OCI-M1 (cell line): ENCODE data around the gene BPIFA2.
"Not testable (repeated sequence)": the region's sequence is repeated elsewhere in the genome, so short reads cannot be mapped to it uniquely, and the experiment has no call there.

Experiments used
- DNase-seq: peaks from one replicate; lab custom pipeline; 2025; lab: John Stamatoyannopoulos, UW

Gene BPIFA2, protein sequence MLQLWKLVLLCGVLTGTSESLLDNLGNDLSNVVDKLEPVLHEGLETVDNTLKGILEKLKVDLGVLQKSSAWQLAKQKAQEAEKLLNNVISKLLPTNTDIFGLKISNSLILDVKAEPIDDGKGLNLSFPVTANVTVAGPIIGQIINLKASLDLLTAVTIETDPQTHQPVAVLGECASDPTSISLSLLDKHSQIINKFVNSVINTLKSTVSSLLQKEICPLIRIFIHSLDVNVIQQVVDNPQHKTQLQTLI

DNA sequence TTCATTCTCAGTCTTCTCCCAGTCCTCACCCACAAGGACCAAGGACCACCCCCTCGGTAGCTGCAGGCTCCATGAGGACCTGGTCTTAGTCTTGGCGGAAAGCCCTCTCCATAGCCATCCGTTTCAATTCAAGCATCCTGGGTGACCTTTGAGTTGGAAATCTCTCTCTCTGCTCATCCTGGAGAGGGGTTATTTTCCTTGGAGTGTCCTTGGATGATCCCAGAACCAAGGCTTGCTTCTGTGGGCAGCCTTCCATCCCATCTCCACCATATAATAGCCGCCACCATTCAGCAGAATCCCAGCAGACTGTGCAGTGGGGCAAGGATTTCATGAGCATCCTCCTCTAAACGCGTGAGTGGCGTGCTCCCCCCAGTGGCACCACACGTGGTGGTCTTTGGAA is at the start of gene BPIFA2:
Gene BPIFA2 (plus strand): TSS at position 301 of the 400 bp plus-strand sequence. CDS start 987 bp downstream, outside the sequence.
- DNase-seq = no peak

DNA sequence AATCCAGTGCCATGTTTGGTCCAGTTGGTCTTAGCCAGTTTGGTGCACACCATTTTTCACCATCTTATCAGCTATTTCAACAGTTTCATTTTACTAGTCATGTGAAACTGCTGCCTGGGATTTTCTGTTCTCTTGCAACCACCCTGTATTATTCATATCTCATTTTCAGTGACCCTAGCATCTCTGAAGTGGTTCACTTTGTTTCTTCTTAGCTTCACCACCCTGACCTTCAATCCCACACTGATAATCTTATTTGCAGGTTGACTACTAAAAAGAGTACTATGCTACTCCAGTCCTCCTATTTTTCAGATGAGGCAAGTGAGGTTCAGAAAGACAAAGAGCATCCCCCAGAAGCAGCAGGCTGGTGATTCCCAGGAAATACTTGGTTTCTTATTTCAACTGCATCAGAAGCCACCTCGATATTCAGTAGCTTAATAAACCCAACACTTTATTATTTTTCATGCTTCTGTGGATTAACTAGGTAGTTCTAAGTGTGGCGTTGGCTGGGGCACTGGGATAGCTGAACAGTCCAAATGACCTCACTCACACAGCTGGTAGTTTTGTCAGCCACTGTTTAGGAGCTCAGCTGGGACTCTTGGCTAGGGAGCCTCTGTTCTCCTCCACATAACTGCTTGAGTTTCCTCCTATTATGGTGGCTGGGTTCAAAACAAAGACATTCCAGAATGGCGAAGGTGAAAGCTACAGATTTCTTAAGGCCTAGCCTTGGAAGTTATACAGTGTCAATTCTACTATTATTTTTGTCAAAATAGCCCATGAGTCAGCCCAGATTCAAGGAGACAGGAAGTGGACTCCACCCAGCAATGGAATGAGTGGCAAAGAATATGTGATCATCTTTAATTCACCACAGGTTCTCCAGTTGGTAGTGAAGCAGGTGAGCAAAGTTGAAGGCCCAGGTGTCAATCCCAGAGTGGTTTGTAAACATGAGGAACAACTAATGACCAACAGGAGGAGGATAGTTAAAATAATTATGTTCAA is 47.9 kb upstream of the BPIFA2 start:
- DNase-seq = no peak

DNA sequence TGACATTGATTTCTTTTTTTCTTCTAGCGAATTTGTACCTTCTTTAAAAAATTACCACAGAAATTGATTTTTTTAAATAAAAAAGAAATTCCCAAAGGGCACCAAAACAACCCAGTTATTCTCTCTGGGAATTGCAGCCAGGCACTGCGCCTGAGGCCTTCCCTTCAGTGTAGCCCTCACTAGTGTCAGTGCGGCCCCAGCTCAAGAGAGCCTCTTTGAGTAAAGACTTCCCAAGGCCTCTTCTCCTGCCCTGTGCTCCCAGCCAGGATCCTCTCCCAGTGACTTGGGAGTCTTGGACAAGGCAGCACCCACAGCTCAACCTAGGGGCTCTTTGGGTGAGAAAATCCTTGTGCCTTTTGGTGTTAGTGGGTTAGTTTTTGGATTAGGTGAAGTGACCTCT is 47.0 kb upstream of the BPIFA2 start:
- no peak for DNase-seq

DNA sequence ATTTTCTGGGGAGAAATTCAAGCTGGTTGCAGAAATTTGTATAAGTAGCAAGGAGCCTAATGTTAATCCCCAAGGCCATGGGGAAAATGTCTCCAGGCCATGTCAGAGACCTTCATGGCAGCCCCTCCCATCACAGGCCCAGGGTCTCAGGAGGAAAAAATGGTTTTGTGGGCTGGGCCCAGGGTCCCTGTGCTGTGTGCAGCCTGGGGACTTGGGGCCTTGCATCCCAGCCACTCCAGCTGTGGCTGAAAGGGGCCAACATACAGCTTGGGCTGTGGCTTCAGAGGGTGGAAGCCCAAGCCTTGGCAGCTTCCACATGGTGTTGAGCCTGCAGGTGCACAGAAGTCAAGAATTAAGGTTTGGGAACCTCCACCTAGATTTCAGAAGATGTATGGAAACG is 45.7 kb upstream of the BPIFA2 start:
- not testable (repeated sequence) for DNase-seq

DNA sequence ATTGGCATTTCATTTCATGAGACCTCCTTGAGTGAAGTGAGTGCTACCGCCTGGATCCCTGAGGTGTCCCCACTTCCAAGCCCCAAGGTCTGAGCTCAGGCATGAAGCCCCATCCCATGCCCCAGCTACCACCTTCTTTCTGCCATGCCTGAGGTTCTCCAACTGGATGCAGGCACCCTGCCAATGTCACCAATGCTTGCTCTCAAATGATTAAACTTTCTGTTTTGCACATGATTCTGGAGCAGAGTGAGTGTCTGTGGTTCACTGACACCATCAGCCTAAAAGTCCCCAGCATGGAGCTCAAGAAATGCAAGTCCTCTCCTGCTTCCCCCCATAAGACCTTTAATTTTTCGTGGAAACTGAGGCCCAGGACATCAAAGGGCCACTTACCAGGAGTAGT is 43.7 kb upstream of the BPIFA2 start:
- DNase-seq = no peak

DNA sequence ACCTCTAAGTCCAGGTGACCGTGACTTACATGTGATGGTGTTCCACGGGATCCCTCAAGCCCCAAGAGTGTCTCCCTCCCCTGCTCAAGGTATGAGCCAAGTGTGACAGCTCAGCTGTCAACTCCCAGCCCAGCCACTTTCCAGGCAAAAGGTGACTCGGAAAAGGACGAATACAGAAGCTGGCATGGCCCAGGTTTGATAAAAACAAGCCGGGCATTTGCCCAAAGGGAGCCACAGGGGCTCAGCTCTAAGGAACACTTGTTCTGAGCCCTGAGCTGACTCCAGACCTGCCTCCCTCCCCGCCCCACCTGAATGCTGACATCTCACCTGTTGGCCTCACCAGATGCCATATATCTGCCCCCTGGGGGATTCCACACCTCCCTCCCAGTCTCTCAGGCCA is 43.0 kb upstream of the BPIFA2 start:
- DNase-seq = no peak

DNA sequence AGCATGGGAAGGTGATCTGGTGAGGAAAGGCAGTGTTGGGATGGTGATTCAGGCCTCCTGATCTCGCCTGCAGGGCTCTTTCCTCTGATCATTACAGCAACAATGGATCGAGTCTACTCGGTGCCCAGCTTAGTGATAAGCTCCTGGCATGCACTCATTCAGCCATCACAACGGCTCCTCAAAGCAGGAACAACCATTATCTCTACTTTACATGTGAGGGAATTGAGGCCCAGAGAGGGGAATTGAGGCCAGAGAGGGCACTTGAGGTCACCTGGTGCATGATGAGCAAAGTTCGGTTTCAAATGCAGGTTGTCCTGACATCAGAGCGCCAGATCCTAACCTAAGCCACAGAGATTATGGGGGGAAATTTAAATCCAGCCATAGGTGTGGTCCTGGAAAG is 42.0 kb upstream of the BPIFA2 start:
- peak; percentile 21 for DNase-seq

DNA sequence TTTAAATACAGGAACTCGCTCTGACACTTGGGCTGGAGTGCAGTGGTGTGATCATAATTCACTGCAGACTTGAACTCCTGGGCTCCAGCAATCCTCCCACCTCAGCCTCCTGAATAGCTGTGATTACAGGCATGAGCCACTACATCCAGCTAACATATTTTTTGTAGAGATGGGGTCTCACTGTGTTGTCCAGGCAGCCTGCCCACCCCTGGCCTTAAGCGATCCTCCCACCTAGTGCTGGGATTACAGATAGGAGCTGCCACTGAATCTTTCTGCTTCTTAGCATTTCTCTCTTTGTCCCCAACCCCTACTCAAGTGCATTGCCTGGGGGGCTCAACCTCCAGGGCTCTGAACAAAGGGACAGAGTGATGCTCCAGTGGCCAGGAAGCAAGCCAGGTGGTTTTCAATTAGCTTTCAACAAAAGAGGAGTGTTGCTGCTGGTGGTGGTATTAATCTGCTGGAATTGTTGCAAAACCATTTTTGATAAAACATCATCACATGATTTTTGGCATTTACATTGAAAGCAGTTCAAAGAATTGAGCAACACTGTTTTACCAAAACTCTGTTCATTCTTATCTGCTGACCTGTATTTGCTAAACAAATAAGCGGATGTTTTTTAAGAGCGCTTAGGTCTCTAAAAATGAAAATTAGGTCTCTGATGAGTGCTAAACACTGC is 40.4 kb upstream of the BPIFA2 start:
- no peak for DNase-seq

DNA sequence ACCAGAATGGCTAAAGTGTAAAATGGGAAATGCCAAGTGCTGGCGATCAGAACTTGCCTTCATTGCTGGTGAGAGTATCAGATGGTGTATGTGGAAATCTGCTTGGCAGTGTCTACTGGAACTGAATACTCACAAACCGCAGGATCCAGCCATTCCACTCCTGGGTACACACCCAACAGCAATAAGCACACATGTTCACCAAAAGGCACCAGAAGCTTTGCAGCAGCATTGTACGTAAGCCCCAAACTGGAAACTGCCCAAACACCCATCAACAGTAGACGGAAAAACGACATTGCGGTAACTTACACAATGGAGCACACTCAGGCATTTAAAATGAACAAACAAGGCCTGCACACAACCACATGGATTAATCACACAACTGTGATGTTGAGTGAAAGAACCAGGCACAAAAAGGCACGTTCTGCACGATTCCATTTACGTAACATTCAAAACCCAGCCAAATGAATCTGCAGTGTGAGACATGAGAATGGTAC is 37.3 kb upstream of the BPIFA2 start:
- no peak for DNase-seq

DNA sequence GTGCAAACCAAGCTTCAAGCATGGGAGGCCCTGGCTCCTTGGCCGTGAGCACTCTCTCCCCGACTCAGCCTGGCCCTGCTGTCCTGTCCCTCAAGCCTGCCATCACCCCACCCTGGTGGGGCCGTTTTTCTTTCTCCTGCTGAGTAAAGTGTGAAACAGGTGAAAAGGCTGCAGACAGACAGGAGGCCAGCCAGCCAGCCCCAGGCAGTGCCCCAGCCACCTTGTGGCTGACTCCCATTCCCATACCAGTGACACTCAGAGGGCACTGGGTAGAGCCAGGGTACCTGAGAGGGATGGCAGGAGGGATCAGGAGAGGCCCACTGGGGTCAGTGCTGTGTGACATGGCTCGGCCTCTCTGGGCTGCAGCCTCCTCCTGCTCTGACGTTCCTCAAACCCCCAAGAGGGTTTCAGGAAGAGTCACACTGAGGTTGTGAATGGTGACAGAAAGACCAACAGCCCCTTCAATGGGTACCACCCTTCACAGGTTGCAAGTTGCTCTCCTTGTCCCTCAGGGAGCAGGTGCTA is 35.9 kb upstream of the BPIFA2 start:
- DNase-seq = no peak

DNA sequence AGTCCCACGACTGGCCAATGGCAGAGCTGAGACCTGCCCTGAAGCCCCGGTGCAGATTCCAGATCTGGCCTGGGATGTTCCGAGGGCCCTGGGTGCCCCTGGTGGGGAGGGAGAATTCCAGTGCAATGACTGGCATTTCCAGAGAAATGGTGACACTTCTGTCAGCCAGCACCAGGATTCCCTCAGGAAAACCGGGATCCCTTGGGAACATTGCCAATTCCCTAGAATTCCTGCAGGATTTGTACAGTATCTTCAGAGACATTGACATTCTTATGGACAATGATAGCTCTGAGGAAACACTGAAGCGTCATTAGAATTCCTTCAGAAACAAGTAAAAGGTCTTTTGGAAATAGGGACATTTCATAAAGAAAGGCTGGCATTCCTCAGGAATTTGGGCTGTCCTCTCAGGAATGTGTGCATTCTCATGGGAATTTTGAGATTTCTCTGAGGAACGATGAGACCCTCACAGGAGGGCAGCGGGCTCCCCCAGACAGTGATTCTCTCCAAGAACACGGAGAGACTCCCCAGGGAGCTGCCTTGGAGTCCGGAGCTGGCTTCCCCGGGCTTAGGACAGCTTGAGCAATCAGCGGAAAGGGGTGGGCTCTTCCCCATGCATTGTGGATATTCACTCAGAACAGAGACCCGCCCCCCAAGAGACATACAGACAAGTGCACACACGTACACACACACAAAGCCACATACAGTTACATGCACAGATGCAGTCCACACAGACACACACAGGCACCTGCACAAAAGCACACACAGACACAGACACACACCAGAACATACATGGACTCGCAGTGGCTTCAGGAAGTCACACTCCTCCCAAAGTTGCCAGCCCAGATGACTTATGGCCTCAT is 35.2 kb upstream of the BPIFA2 start:
- DNase-seq = no peak

DNA sequence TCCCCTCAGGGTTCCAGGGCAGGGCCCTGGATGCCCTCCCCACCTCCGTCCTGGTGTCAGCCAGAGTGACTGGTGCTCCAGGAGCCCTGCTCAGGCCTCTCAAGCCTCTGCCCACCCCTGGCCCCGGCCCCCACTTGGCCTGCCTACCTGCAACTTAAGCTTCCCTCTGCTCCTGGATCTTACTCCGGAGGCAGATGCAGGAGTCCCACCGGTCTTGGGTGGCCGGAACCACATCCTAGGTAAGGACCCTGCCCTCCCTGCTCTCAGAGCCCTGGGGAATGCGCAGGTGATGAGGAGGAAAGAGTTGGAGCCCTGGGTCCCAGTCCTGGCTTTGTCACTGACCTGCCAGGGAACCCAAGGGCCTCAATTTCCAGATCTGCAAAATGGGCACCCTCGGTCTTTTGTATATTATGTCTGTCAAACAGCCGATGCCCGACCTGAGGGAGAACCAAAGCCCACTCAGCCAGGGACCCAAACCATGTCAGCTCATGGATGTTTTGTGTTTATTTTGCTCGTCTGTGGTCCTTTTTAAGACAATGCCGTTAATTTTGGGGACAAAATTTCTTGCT is 34.5 kb upstream of the BPIFA2 start:
- no peak for DNase-seq

DNA sequence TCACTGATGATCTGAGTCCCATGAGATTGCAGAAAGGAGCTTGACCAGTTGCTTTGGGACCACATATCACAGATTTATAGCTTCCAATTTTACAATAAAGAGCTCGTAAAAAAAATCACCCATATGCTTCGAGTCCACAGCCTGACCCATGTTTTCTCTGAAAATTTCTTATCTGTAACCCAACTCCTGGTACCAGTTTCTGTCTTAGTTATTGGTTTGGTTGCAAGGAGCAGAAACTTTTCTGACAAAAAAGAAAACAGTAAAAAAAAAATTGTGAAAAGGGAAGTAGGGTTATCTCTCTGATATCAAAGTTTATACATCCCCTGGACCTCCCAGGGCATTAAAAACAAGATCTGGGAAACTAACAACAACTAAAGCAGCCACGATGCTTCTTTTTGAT is 30.8 kb upstream of the BPIFA2 start:
- DNase-seq = no peak

DNA sequence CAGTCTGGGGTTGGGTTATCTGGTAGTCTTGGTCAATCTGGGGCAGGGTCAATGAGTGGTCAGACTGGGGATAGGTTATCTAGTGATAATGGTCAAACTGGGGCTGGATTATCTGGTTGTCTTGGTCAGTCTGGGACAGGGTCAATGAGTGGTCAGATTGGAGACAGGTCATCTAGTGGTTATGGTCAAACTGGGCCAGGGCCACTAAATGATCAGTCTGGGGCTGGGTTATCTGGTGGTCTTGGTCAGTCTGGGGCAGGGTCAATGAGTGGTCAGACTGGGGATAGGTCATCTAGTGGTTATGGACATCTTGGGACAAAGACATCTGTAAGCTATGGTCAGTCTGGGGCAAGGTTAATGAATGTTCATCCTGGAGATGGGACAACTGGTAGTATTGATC is 28.5 kb upstream of the BPIFA2 start:
- no peak for DNase-seq

DNA sequence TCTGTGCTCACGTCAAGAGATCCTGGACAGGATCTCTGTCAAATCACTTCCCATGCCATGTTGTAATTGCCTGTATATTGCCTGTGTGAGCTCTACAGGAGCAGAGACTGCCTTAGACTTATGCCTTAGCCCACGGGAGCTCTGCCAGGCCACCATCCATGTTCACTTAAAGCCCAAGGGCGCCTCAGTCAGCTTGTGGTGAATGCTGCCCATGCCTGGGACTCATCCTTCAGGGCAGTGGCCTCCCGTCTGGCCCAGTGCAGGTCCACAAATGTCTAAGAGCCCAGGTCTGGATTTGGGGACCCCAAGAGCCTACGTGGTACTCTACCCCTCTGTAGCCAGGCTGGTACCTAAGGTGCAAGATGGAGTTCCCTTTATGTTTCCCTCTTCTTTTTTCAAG is 22.4 kb upstream of the BPIFA2 start:
- no peak for DNase-seq

DNA sequence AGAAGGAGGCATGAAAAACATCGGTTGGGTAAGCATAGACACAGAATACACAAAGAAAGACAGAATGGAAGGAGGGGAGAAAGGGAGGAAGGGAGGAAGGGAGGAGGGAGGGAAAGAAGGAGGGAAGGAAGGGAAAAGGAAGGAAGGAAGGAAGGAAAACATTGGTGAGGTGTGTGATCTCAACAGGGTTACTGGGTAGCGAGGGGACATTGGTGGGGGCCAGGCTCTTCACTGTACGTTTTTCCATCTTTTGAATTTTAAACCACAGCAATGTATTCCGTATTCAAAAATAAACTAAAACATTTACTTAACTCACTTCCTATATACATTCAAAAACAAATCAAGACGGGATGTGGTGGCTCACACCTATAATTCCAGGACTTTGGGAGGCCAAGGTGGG is 20.7 kb upstream of the BPIFA2 start:
- DNase-seq = no peak

DNA sequence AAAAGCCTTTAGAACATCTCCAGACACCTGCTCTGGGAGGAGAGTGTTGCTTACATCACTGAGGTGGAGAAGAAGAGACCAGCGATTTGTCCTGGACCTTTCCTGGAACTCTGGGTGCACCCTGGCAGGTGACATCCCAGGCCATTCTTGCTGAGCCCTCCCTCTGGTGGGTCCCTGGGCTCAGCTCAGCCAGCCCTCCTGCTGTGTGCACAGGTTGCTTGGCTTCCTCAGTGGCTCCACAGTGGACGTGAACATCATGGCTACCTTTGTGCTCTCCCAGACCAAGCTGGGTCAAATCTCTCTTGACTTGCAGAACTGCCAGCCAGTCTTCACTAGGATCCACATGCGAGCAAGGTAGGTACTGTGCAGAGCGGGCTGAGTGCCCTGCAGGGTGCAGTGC is 19.9 kb upstream of the BPIFA2 start:
- no peak for DNase-seq

DNA sequence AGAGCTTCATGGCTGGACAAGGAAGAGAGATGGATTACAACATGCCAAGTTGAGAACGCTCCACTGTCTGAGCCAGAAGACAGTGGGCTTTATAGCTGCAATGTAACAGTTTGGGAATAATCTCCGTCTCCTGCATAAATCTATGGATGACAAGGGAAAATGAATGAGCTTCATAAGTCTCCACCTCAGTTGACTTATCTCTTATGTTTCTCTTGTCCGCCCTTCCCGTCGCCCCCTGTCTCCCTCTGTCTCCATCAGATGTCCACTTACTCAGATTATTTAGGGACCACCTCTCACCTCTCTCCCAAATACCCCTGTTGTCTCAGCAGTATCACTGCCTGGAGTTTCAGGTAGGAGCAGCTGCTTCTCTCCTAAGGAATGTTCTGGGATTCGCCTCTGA is 13.7 kb upstream of the BPIFA2 start:
- DNase-seq = no peak

DNA sequence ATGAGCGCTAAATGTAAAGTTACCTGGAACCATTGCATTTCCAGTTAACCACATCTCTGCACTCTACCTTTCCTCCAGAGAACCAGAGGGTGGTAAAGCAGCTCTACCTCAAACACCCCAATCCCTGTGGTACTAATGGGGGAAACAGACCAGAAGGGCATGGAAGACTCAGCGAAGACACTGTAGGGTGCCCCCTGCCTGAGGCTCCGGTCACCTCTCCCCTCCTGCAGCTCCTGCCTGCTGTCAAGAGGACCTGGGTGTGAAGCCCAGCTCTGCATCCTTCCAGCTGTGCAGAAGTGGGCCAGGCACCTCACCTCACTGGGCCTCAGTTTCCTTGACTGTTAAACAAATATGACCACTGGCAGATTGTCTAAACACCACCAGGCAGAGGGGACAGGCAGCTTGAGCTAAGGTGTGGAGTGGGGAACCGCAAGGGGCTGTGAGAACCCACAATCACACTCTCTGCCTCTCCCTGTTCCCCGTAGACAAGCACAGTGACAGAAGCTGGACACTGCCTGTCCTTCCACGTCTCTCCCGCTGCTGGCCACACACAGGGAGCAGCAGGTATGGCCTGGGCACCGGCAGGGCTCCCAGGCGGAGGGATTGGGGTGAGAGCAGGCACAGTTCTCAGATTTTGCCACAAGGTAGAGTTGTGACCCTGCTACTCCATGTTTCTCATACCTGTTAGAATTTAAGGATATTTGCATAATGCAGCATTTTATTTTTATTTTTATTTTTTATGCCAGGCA is 9.1 kb upstream of the BPIFA2 start:
- DNase-seq = no peak

DNA sequence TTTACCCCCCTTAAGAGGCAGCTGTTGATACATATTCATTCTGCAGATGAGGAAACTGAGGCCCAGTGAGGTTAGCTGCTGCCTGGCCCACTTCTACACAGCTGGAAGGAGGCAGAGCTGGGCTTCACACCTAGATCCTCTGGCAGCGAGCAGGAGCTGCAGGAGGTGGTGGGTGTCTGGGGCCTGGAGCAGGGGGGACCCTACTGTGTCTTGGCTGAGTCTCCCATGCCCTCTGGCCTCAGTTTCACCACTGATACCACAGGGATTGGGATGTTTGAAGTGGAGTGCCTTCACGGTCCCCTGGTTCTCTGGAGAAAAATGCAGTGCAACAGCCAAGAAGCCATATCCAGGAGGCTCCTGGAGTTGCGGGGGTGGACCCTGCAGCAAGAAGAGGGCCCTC is 8.2 kb upstream of the BPIFA2 start:
- no peak for DNase-seq
